Neural cell (in vitro differentiated cells): ENCODE measurements around the gene EHBP1. TPM values are rescaled to one million over a fixed set of nuclear protein-coding genes. Genes with fewer than 3 reads are reported as not detected.

Experiments
- H2AFZ ChIP-seq: fragments of 200-600, 300-800 bp; sonication (generic), shearing (Covaris generic); 2 replicates; pipeline ENCODE4 v1.6.0; 2014; ENCODE audit warnings: low read depth, mild to moderate bottlenecking, antibody characterized with exemption, low read length, moderate library complexity
- H3F3A ChIP-seq: fragments of 200-600 bp; shearing (Covaris generic); 2 replicates; pipeline ENCODE4 v1.6.1; 2016; ENCODE audit warnings: mild to moderate bottlenecking, moderate library complexity, mixed read lengths, antibody characterized with exemption, low read length; ENCODE audit not compliant: insufficient read depth, poor library complexity, severe bottlenecking
- H3K27ac ChIP-seq: fragments of 200-600, 300-800 bp; sonication (generic), shearing (Covaris generic); 2 replicates; pipeline ENCODE4 v1.5.1; 2014; ENCODE audit warnings: mild to moderate bottlenecking, low read length, moderate library complexity
- H3K27me3 ChIP-seq: fragments of 300-800, 200-600 bp; sonication (generic), shearing (Covaris generic); 2 replicates; pipeline ENCODE4 v1.6.0; 2014; ENCODE audit warnings: mild to moderate bottlenecking, low read depth, low read length, moderate library complexity; ENCODE audit not compliant: insufficient read depth
- H3K36me3 ChIP-seq: fragments of 300-800, 200-600 bp; sonication (generic), shearing (Covaris generic); 2 replicates; pipeline ENCODE4 v1.5.1; 2014; ENCODE audit warnings: mild to moderate bottlenecking, antibody characterized with exemption, low read length, moderate library complexity; ENCODE audit not compliant: insufficient read depth
- H3K4me2 ChIP-seq: fragments of 300-800, 200-600 bp; sonication (generic), shearing (Covaris generic); 2 replicates; pipeline ENCODE4 v1.6.0; 2014; ENCODE audit warnings: mild to moderate bottlenecking, low read length
- H3K4me3 ChIP-seq: fragments of 300-800, 200-600 bp; sonication (generic), shearing (Covaris generic); 2 replicates; pipeline ENCODE4 v1.5.1; 2014; ENCODE audit warnings: mild to moderate bottlenecking, low read length, moderate library complexity
- H3K79me2 ChIP-seq: fragments of 200-600 bp; shearing (Covaris generic); replicated peaks from 2 replicates; pipeline ENCODE4 v1.6.0; 2014; ENCODE audit warnings: mild to moderate bottlenecking, low read length, moderate library complexity; ENCODE audit not compliant: insufficient read depth
- H3K9ac ChIP-seq: fragments of 300-800, 200-600 bp; sonication (generic), shearing (Covaris generic); 2 replicates; pipeline ENCODE4 v1.6.1; 2016; ENCODE audit warnings: mild to moderate bottlenecking, low read length, mixed read lengths
- H3K9me2 ChIP-seq: fragments of 200-600 bp; shearing (Covaris generic); 2 replicates; pipeline ENCODE4 v1.6.1; 2016; ENCODE audit warnings: mild to moderate bottlenecking, low read length, mixed read lengths; ENCODE audit not compliant: insufficient read depth
- H3K9me3 ChIP-seq: fragments of 200-600, 300-800 bp; sonication (generic), shearing (Covaris generic); 2 replicates; pipeline ENCODE4 v1.6.1; 2016; ENCODE audit warnings: mild to moderate bottlenecking, mixed run types, low read length, moderate library complexity, mixed read lengths
- H4K20me1 ChIP-seq: fragments of 200-600 bp; shearing (Covaris generic); 2 replicates; pipeline ENCODE4 v1.6.1; 2016; ENCODE audit warnings: mild to moderate bottlenecking, mixed run types; ENCODE audit not compliant: insufficient read depth
- CTCF ChIP-seq: fragments of 450-650 bp; IDR thresholded peaks from 2 replicates; pipeline ENCODE4 v1.5.1; 2014; ENCODE audit warnings: antibody characterized with exemption, mild to moderate bottlenecking, moderate library complexity; ENCODE audit not compliant: poor library complexity, severe bottlenecking
- EP300 ChIP-seq: fragments of 450-650 bp; conservative IDR thresholded peaks from 2 replicates; pipeline ENCODE4 v1.6.1; 2014; ENCODE audit warnings: antibody characterized with exemption, mild to moderate bottlenecking, moderate library complexity; ENCODE audit not compliant: poor library complexity, severe bottlenecking
- EZH2 ChIP-seq: fragments of 200-600, 300-800 bp; shearing (Covaris generic), sonication (generic); IDR thresholded peaks from 2 replicates; pipeline ENCODE4 v1.6.1; 2014; ENCODE audit warnings: antibody characterized with exemption, low read length, borderline replicate concordance, mild to moderate bottlenecking; ENCODE audit not compliant: insufficient read depth, poor library complexity, severe bottlenecking
- MXI1 ChIP-seq: fragments of 450-650 bp; conservative IDR thresholded peaks from 2 replicates; pipeline ENCODE4 v1.6.1; 2014; ENCODE audit warnings: antibody characterized with exemption, mild to moderate bottlenecking; ENCODE audit not compliant: poor library complexity, severe bottlenecking
- POLR2AphosphoS5 ChIP-seq: IDR thresholded peaks from 2 replicates; pipeline ENCODE4 v1.6.1; 2012
- RAD21 ChIP-seq: fragments of 450-650 bp; conservative IDR thresholded peaks from 2 replicates; pipeline ENCODE4 v1.6.1; 2014; ENCODE audit warnings: antibody characterized with exemption, mild to moderate bottlenecking, moderate library complexity
- SMC3 ChIP-seq: fragments of 450-650 bp; conservative IDR thresholded peaks from 2 replicates; pipeline ENCODE4 v1.6.1; 2014; ENCODE audit warnings: antibody characterized with exemption, mild to moderate bottlenecking, moderate library complexity; ENCODE audit not compliant: poor library complexity
- TAF1 ChIP-seq: IDR thresholded peaks from 2 replicates; pipeline ENCODE4 v1.6.1; 2012; ENCODE audit warnings: low read depth
- polyA plus RNA-seq: library from polyadenylated mRNA; depleted of rRNA; stranded (reverse); fragments of >200 nt; gene quantifications from 2 replicates; pipeline ENCODE4 v1.2.3, GENCODE V29; 2014
- TF ChIP-seq, protein P1 (sequence below): IDR thresholded peaks from 2 replicates; pipeline ENCODE4 v1.6.1; 2012; ENCODE audit warnings: borderline replicate concordance

EHBP1 gene
- polyA plus RNA-seq, 1 donor from 2014 or later: 52.6 TPM

DNA sequence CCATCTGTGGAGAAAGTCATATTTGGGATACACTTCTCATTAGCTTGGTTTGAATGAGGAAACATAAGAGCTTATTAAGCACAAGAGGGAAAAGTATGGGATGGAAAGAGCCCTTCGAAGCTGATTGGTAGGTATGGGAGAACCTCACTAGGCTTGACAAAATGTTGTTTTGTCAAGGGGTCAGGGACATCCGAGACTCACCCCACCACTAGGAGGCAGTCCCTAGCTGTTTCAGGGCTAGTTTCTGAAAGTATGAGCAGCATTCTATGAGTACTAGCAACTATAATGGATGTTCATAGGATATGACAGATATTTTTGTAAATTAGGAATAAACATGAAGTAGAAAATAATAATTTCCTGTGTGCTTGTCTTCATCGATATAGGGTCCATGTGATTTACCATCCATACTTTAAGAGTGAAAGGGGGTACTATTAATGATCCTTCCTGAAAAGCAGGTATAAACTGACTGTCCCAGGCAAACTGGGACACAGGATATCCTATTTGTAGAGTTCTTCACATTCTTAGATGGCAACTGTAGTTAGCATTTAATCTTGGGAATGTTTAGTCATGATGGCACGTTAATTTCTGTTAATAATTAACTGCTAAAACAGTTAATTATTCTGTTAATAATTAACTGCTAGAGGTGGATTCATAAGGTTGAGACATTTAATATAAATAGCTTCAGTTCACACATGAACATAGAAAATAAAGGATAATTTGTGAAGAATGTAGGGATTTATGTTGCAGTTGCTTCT, 373.5 kb downstream of the EHBP1 start:
- H4K20me1 ChIP-seq: no peaks in the 10 kb centered on the region
- H3F3A ChIP-seq: no peaks in the 10 kb centered on the region
- H3K27ac ChIP-seq: no peak overlapping the region
- no peaks in the 10 kb centered on the region for H3K36me3 ChIP-seq
- no peak overlapping the region for H3K4me2 ChIP-seq
- H3K9ac ChIP-seq: no peak overlapping the region
- H3K27me3 ChIP-seq: no peaks in the 10 kb centered on the region
- TF ChIP-seq POLR2AphosphoS5 (no peak), MXI1 (no peak), RAD21 (no peak), SMC3 (no peak), CTCF (no peak), EP300 (no peak), EZH2 (no peak)
- TF ChIP-seq, protein P1, sequence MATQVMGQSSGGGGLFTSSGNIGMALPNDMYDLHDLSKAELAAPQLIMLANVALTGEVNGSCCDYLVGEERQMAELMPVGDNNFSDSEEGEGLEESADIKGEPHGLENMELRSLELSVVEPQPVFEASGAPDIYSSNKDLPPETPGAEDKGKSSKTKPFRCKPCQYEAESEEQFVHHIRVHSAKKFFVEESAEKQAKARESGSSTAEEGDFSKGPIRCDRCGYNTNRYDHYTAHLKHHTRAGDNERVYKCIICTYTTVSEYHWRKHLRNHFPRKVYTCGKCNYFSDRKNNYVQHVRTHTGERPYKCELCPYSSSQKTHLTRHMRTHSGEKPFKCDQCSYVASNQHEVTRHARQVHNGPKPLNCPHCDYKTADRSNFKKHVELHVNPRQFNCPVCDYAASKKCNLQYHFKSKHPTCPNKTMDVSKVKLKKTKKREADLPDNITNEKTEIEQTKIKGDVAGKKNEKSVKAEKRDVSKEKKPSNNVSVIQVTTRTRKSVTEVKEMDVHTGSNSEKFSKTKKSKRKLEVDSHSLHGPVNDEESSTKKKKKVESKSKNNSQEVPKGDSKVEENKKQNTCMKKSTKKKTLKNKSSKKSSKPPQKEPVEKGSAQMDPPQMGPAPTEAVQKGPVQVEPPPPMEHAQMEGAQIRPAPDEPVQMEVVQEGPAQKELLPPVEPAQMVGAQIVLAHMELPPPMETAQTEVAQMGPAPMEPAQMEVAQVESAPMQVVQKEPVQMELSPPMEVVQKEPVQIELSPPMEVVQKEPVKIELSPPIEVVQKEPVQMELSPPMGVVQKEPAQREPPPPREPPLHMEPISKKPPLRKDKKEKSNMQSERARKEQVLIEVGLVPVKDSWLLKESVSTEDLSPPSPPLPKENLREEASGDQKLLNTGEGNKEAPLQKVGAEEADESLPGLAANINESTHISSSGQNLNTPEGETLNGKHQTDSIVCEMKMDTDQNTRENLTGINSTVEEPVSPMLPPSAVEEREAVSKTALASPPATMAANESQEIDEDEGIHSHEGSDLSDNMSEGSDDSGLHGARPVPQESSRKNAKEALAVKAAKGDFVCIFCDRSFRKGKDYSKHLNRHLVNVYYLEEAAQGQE: no peak
- no peaks in the 10 kb centered on the region for H3K79me2 ChIP-seq
- H2AFZ ChIP-seq: no peak overlapping the region
- no peaks in the 10 kb centered on the region for H3K9me2 ChIP-seq
- no peaks in the 10 kb centered on the region for H3K9me3 ChIP-seq
- H3K4me3 ChIP-seq: no peak overlapping the region

DNA sequence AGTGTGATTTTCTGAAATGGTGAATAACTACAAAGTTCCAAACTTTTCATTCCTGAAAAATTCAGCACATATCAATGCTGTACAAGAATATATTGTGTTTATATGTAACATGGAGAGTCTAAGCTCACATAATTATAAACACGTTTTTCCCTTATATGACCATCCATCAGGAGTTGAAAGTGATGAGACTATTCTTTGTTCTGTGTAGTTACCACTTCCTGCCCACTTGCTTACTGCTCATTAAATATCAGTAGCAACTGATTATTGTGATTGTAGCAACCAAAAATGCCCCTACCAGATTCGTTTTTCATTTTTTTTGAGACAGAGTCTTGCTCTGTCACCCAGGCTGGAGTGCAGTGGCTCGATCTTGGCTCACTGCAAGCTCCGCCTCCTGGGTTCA, 375.9 kb downstream of the EHBP1 start:
- no peak overlapping the region for H3K4me3 ChIP-seq
- TF ChIP-seq TAF1: no peak
- TF ChIP-seq CTCF: no peak
- TF ChIP-seq RAD21: no peak
- TF ChIP-seq, protein P1: no peak
- no peak for TF ChIP-seq EZH2
- no peak for TF ChIP-seq SMC3
- TF ChIP-seq MXI1: no peak
- no peak for TF ChIP-seq POLR2AphosphoS5
- no peak for TF ChIP-seq EP300
- H3K4me2 ChIP-seq: no peak overlapping the region
- H3K9me3 ChIP-seq: no peaks in the 10 kb centered on the region
- no peaks in the 10 kb centered on the region for H4K20me1 ChIP-seq
- no peaks in the 10 kb centered on the region for H3K27me3 ChIP-seq
- H3K79me2 ChIP-seq: no peaks in the 10 kb centered on the region
- H3K36me3 ChIP-seq: no peaks in the 10 kb centered on the region
- no peak overlapping the region for H3K27ac ChIP-seq
- no peak overlapping the region for H3K9ac ChIP-seq
- no peak overlapping the region for H2AFZ ChIP-seq
- H3K9me2 ChIP-seq: no peaks in the 10 kb centered on the region
- H3F3A ChIP-seq: no peaks in the 10 kb centered on the region
